ENCODE results near the gene SLC66A1. TPM values are rescaled to one million over a fixed set of nuclear protein-coding genes. Genes with fewer than 3 reads are reported as not detected.
"Not testable (repeated sequence)": the region's sequence is repeated elsewhere in the genome, so short reads cannot be mapped to it uniquely, and the experiment has no call there.

Gene SLC66A1
- total and polyA plus RNA-seq, 2 of the 13 experiments (the other 11 are each of a cell fraction or from before 2014, with no cell fraction given), result 15.4 to 18.9 TPM

DNA sequence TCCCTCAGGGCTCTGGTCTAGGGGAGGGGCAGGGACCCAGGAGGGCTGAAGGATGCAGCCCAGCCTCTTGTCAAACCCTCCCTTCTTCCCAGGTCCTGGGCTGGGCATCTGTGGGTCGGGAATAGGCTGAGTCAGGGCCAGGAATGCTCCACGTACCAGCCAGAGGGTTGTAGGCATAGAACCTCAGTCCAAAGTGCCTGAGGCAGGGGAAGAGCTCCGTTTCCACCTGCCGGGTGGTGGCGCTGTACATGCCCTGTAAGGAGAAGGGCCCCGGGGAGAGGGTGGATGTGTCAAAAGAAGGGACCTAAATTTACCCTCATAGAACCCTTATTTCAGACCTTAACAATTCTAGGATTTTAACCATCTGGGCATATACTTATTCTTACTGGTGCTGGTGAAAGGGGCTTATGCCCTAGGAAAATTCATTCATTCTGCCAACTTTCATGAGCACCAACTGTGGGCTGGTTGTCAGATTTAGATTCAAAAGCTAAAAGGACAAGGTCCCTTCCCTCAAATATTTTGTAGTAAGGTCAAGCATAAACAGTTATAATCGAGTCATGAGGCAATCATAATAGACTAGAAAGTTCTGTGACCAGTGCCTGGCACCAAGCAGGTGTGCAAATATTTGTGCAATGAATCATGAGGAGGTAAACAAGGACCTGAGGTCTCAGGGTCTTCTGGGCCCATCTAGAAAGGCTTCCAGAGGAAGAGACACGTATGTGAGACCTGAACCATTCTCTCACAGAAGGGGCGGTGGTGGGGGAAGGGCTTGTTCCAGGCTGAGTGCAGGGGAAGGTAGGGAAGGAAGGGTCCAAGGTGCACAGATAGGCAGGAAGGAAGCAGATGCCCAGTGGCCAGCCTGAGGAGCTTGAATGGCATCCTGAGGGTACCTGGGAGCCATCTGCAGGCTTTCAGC, 42.4 kb upstream of the SLC66A1 start:
- H3K79me2 ChIP-seq (ENCODE audit: insufficient read depth, low read length); H3K27ac ChIP-seq (ENCODE audit: extremely low read length, insufficient read depth, low read length); H3K9ac ChIP-seq (ENCODE audit: insufficient read depth, low read depth, low read length); H3K27me3 ChIP-seq (ENCODE audit: control insufficient read depth in 1 of 2, insufficient read depth in 2 of 2, low read length in 2 of 2); in situ Hi-C loops (cut with HindIII; ENCODE audit: extremely low pct_ligation_motif_present, low pct_unique_long_range_greater_than_20kb); intact Hi-C loops (cut with micrococcal nuclease; ENCODE audit: unreplicated experiment); H3K4me2 ChIP-seq (ENCODE audit: low read depth, low read length); H3K9me3 ChIP-seq (ENCODE audit: low read length); H3K4me3 ChIP-seq (replicated peaks in 1 of 3; ENCODE audit: insufficient read depth in 1 of 3, low read depth in 2 of 3, low read length in 3 of 3); H3K36me3 ChIP-seq (replicated peaks in 1 of 2; ENCODE audit: control insufficient read depth in 1 of 2, insufficient read depth in 2 of 2, low read length in 2 of 2); CTCF ChIA-PET (ENCODE audit: low intra/inter-chr PET ratio, low total read pairs); BruUV-seq (replicated peaks); H2AFZ ChIP-seq (ENCODE audit: low read length); H4K20me1 ChIP-seq (ENCODE audit: insufficient read depth, low read length); TF ChIP-seq CREB1 (IDR thresholded peaks at IDR 0.05): not testable (repeated sequence)
- peak; percentile 19 for DNase-seq (ENCODE audit: low spot score)
- peaks cover 42% of the 10 kb centered on the region for H3K4me1 ChIP-seq (ENCODE audit: insufficient read depth, low read length)
- POLR2A ChIA-PET, result interaction anchor here (1.0 kb wide), 1 partner anchor 19 kb away, joined by 4 read pairs; the partner anchor contains the start of genes EMC1 and MRTO4
- WGBS (ENCODE audit: low lambda C conversion rate), result 60% methylated on average over 9 of the region's 9 CpGs
- TF ChIP-seq, protein P1, sequence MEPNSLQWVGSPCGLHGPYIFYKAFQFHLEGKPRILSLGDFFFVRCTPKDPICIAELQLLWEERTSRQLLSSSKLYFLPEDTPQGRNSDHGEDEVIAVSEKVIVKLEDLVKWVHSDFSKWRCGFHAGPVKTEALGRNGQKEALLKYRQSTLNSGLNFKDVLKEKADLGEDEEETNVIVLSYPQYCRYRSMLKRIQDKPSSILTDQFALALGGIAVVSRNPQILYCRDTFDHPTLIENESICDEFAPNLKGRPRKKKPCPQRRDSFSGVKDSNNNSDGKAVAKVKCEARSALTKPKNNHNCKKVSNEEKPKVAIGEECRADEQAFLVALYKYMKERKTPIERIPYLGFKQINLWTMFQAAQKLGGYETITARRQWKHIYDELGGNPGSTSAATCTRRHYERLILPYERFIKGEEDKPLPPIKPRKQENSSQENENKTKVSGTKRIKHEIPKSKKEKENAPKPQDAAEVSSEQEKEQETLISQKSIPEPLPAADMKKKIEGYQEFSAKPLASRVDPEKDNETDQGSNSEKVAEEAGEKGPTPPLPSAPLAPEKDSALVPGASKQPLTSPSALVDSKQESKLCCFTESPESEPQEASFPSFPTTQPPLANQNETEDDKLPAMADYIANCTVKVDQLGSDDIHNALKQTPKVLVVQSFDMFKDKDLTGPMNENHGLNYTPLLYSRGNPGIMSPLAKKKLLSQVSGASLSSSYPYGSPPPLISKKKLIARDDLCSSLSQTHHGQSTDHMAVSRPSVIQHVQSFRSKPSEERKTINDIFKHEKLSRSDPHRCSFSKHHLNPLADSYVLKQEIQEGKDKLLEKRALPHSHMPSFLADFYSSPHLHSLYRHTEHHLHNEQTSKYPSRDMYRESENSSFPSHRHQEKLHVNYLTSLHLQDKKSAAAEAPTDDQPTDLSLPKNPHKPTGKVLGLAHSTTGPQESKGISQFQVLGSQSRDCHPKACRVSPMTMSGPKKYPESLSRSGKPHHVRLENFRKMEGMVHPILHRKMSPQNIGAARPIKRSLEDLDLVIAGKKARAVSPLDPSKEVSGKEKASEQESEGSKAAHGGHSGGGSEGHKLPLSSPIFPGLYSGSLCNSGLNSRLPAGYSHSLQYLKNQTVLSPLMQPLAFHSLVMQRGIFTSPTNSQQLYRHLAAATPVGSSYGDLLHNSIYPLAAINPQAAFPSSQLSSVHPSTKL (CRISPR knock-in tag; IDR thresholded peaks at IDR 0.05), result 0 out of 2 replicates have a peak, but pooled peaks have one; percentile 25
- TF ChIP-seq, protein P2, sequence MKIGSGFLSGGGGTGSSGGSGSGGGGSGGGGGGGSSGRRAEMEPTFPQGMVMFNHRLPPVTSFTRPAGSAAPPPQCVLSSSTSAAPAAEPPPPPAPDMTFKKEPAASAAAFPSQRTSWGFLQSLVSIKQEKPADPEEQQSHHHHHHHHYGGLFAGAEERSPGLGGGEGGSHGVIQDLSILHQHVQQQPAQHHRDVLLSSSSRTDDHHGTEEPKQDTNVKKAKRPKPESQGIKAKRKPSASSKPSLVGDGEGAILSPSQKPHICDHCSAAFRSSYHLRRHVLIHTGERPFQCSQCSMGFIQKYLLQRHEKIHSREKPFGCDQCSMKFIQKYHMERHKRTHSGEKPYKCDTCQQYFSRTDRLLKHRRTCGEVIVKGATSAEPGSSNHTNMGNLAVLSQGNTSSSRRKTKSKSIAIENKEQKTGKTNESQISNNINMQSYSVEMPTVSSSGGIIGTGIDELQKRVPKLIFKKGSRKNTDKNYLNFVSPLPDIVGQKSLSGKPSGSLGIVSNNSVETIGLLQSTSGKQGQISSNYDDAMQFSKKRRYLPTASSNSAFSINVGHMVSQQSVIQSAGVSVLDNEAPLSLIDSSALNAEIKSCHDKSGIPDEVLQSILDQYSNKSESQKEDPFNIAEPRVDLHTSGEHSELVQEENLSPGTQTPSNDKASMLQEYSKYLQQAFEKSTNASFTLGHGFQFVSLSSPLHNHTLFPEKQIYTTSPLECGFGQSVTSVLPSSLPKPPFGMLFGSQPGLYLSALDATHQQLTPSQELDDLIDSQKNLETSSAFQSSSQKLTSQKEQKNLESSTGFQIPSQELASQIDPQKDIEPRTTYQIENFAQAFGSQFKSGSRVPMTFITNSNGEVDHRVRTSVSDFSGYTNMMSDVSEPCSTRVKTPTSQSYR (CRISPR knock-in tag; IDR thresholded peaks at IDR 0.05; ENCODE audit: borderline replicate concordance), result peak; percentile 53; the same call in 1 of the 2 replicates
- TF ChIP-seq CREB1 (CRISPR knock-in tag; IDR thresholded peaks at IDR 0.05) (0 out of 2 replicates have a peak, but pooled peaks have one; percentile 40), CEBPG (CRISPR knock-in tag; IDR thresholded peaks at IDR 0.05) (0 out of 2 replicates have a peak, but pooled peaks have one; percentile 18), FOSL2 (CRISPR knock-in tag; IDR thresholded peaks at IDR 0.05) (peak; percentile 79), GATAD2A (CRISPR knock-in tag; IDR thresholded peaks at IDR 0.05) (peak; percentile 30; the same call in 1 of the 2 replicates), FOXA3 (CRISPR knock-in tag; IDR thresholded peaks at IDR 0.05) (0 out of 2 replicates have a peak, but pooled peaks have one; percentile 25), FOSL1 (CRISPR knock-in tag; IDR thresholded peaks at IDR 0.05; ENCODE audit: borderline replicate concordance) (peak; percentile 21; the same call in 1 of the 2 replicates)
- TF ChIP-seq, protein P3, sequence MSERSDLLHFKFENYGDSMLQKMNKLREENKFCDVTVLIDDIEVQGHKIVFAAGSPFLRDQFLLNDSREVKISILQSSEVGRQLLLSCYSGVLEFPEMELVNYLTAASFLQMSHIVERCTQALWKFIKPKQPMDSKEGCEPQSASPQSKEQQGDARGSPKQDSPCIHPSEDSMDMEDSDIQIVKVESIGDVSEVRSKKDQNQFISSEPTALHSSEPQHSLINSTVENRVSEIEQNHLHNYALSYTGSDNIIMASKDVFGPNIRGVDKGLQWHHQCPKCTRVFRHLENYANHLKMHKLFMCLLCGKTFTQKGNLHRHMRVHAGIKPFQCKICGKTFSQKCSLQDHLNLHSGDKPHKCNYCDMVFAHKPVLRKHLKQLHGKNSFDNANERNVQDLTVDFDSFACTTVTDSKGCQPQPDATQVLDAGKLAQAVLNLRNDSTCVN (CRISPR knock-in tag; IDR thresholded peaks at IDR 0.05; ENCODE audit: borderline replicate concordance), result peak; percentile 91
- FAIRE-seq, result peak; percentile 67
- ATAC-seq, result peak; percentile 43

All from HepG2 (cell line).